ENCODE data around the gene ZP3. TPM values are rescaled to one million over a fixed set of nuclear protein-coding genes. Genes with fewer than 3 reads are reported as not detected.
"Not testable (repeated sequence)": the region's sequence is repeated elsewhere in the genome, so short reads cannot be mapped to it uniquely, and the experiment has no call there.

Gene ZP3
- total RNA-seq, 4 donors from 2014 or later, result 0.46 to 1.0 TPM; not detected in 2

DNA sequence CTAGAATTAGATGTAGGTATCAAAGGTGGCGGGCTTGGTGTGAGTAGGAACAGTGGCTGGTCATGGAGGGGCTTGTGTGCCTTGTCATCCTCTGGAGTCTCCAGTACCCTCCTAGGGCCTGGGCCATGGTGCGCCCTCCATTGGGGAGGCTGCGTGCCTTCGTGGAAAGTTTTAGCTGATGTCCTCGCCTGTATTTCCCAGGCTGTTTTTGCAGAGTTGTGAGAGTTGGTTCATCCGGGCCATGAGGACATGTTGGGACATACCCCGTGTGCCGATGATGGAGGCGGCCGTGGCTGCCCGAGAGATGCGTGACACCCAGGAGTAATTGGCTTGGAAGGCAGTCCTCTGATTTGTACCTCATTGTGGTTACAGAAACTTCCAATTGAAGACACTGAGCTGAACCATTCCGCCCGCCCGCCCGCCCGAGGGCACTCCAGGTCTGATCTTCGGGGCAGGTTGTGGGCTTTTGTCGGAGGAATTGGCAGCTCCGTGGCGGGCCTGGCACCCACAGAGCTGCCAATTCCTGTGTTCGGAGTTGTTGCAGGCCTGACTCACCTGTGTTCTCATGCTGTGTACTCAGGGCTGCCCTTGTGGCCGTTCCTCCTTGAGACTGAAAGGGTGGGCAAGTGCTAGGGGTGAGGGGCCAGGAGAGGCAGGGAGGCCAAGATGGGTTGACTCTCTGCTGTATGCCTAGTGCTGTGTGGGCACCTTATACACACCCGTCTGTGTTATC lies 52.2 kb downstream of the ZP3 start:
- 95% methylated on average over 6 of the region's 24 CpGs for WGBS
- H3K4me1 ChIP-seq; H3K27me3 ChIP-seq; H3K4me3 ChIP-seq; DNase-seq (ENCODE audit: extremely low spot score); H3K27ac ChIP-seq (replicated peaks in 1 of 4); intact Hi-C loops (cut with DNase I); H3K9me3 ChIP-seq: not testable (repeated sequence)
- H3K36me3 ChIP-seq, result peaks cover 0 to 24% (median 7%) of the 10 kb centered on the region in 4 donors

DNA sequence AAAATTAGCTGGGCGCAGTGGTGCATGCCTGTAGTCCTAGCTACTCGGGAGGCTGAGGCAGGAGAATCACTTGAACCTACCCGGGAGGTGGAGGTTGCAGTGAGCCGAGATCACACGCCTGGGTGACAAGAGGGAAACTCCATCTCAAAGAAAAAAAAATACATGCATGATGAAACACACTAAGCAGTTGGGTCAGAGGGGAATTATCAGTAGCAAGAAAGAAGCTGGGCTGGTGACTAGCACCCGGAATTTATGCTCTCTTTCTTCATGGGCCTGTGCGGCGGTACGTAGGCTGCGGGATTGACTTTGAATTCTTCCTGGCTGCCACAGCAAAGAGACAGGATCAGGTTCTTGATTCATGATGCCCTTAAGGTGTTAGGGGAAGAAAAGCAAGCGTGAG lies 54.9 kb downstream of the ZP3 start:
- H3K36me3 ChIP-seq, result peaks cover 8 to 42% (median 17%) of the 10 kb centered on the region in 4 donors
- DNase-seq (ENCODE audit: extremely low spot score); intact Hi-C loops (cut with DNase I); H3K27me3 ChIP-seq; H3K4me1 ChIP-seq; H3K4me3 ChIP-seq; H3K27ac ChIP-seq (replicated peaks in 1 of 4); H3K9me3 ChIP-seq: not testable (repeated sequence)
- 91% methylated on average over 6 of the region's 11 CpGs for WGBS

DNA sequence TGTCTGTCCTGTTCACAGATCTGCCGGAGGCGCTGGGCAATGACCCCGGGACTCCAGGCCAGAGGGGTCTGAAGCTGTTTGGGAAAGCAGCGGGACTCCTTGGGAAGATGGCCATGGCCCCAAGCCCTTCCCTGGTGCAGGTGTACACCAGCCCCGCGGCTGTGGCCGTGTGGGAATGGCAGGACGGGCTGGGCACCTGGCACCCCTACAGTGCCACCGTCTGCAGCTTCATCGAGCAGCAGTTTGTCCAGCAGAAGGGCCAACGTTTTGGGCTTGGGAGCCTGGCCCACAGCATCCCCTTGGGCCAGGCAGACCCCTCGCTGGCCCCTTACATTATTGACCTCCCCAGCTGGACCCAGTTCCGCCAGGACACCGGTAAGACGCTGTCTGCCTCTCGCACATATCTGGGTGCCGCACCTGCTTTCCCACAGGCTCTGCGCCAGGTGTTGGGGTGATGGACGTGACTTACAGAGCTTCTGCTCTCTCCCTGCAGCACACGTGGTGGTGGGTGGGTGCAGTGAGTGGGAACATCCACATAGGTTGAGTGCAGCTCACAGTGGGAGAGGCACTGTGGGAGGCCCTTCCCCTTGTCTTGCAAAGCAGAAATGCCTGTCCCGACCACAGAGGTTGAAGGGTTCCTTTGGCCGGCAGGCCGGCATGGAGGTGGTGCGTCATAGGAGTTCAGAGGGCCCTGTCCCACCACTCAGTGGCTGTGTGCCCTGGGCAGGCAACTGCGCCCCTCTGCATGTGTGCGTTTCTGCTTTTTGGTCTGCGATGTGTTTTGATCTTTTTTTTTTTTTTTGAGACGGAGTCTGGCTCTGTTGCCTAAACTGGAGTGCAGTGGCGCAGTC lies 55.9 kb downstream of the ZP3 start:
- peaks cover 8 to 42% (median 17%) of the 10 kb centered on the region in 4 donors for H3K36me3 ChIP-seq
- WGBS, result 80% methylated on average over 8 of the region's 29 CpGs
- intact Hi-C loops (cut with DNase I); H3K9me3 ChIP-seq; H3K4me1 ChIP-seq; H3K27me3 ChIP-seq; H3K4me3 ChIP-seq; DNase-seq (ENCODE audit: extremely low spot score); H3K27ac ChIP-seq (replicated peaks in 1 of 4): not testable (repeated sequence)

DNA sequence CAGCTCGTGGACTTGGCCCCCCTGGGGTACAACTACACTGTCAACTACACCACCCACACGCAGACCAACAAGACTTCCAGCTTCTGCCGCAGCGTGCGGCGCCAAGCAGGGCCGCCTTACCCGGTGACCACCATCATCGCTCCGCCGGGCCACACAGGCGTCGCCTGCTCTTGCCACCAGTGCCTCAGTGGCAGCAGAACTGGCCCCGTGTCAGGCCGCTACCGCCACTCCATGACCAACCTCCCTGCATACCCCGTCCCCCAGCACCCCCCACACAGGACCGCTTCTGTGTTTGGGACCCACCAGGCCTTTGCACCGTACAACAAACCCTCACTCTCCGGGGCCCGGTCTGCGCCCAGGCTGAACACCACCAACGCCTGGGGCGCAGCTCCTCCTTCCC lies 57.9 kb downstream of the ZP3 start:
- WGBS, result 96% methylated on average over 13 of the region's 24 CpGs
- peaks cover 8 to 42% (median 17%) of the 10 kb centered on the region in 4 donors for H3K36me3 ChIP-seq

DNA sequence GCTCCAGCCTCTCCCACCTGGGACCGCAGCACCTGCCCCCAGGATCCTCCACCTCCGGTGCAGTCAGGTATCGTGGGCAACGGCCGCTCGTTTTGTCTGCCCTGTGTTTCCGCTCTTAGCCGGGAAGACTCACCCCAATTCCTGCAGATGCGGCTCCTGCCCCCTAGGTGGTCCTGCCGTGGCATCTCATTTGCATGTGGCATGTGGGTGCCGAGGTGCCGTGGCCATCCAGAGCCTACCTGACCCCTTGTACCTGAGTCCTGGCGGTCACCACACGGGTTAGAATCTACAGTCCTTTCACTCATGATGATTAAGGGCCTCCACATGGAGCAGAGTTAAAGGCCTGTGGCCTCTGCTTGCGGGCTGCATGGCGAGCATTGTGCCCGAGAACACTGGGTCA lies 58.3 kb downstream of the ZP3 start:
- 94% methylated on average over 8 of the region's 17 CpGs for WGBS

More for the DNA sequence above, 57.9 kb downstream of the ZP3 start:
- H3K27ac ChIP-seq (replicated peaks in 1 of 4); intact Hi-C loops (cut with DNase I); H3K4me1 ChIP-seq; H3K27me3 ChIP-seq; H3K4me3 ChIP-seq; DNase-seq (ENCODE audit: extremely low spot score); H3K9me3 ChIP-seq: not testable (repeated sequence)

DNA sequence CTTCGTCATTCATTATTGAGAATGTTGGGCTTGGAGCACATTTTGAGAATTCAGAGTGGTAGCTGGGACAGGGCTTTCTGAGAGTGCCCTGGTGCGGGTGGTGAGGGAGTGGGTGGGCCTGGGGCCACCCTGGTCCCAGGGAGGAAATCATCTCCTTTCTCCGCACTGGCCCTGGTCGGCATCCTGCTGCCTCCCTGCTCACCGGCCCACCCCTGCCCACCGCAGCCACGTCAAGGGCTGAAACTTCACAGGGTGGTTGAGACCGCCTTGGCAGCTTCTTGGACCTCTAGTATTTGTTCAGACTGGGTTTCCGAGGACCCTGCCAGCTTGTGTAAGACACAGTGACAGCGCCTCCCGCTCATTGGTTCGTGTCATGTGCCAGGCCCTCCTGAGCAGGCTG lies 59.7 kb downstream of the ZP3 start:
- intact Hi-C loops (cut with DNase I); H3K4me1 ChIP-seq; H3K4me3 ChIP-seq; H3K9me3 ChIP-seq; DNase-seq (ENCODE audit: extremely low spot score); H3K27me3 ChIP-seq; H3K27ac ChIP-seq (replicated peaks in 1 of 4): not testable (repeated sequence)
- no CpG with 5 or more reads among the region's 12 CpGs for WGBS
- peaks cover 8 to 39% (median 17%) of the 10 kb centered on the region in 4 donors for H3K36me3 ChIP-seq

More for the DNA sequence above, 58.3 kb downstream of the ZP3 start:
- H3K4me3 ChIP-seq; H3K4me1 ChIP-seq; H3K9me3 ChIP-seq; DNase-seq (ENCODE audit: extremely low spot score); H3K27me3 ChIP-seq; intact Hi-C loops (cut with DNase I); H3K27ac ChIP-seq (replicated peaks in 1 of 4): not testable (repeated sequence)
- H3K36me3 ChIP-seq, result peaks cover 8 to 42% (median 17%) of the 10 kb centered on the region in 4 donors

DNA sequence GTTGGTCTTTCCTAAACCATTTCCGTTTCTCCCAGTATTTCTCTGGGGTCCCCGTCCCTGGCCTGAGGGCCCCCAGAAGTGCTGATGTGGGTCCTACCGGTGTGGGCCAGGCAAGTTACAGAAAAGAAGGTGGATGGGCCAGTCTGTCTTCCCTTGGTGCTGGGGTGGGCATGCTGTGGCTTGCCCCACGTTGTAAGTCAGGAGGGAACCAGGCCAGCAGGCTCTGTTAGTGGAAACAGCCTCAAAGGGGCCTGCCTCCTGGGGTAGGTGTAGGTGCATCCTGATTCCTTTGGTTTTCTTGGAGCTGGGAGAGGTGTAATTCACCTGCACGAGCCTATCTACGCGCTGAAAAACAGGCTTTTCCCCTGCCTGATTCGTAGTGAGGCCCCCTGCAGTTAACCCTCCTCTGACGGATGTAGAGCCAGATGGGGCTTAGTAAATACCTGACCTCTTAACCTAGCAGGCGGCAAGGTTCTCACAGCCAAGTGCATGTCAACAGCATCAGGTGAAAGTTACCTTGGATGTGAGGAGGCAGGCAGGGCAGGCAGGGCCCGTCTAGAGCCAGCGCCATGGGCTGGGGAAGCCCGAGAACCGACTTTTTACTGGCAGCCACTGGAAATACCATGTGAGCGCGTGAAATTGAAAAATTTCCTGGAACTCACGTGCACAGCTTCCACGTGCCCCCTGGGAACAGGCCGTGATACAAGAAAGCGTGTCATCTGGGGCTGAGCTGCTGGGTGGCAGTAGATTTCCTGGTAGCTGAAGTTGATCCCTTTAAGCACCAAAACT lies 61.3 kb downstream of the ZP3 start:
- H3K4me1 ChIP-seq; H3K4me3 ChIP-seq; H3K9me3 ChIP-seq; intact Hi-C loops (cut with DNase I); H3K27me3 ChIP-seq; H3K27ac ChIP-seq (replicated peaks in 1 of 4); DNase-seq (ENCODE audit: extremely low spot score): not testable (repeated sequence)
- no CpG with 5 or more reads among the region's 20 CpGs for WGBS
- H3K36me3 ChIP-seq, result peaks cover 8 to 28% (median 12%) of the 10 kb centered on the region in 4 donors

DNA sequence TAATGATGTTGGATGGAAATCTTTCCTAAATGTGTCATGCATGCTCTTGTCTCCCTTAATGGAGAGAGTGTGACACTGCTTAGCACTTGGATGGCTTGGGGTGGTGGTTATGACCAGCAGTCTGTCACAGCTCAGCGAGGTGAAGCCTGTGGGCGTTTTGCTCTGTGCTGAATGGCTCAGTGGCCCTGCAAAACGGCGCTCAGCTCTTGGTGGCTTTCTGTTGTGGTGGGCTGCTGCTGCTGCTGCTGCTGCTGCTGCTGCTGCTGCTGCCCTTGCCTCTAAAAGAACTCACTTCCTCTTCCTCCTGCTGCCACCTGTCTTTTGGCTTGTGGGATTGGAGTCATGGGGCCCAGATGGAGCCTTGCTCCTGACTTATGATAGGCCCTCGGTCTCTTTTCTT lies 61.9 kb downstream of the ZP3 start:
- H3K4me3 ChIP-seq; H3K9me3 ChIP-seq; intact Hi-C loops (cut with DNase I); H3K4me1 ChIP-seq; H3K27ac ChIP-seq (replicated peaks in 1 of 4); DNase-seq (ENCODE audit: extremely low spot score); H3K27me3 ChIP-seq: not testable (repeated sequence)
- WGBS, result no CpG with 5 or more reads among the region's 5 CpGs
- peaks cover 8 to 22% (median 12%) of the 10 kb centered on the region in 4 donors for H3K36me3 ChIP-seq

DNA sequence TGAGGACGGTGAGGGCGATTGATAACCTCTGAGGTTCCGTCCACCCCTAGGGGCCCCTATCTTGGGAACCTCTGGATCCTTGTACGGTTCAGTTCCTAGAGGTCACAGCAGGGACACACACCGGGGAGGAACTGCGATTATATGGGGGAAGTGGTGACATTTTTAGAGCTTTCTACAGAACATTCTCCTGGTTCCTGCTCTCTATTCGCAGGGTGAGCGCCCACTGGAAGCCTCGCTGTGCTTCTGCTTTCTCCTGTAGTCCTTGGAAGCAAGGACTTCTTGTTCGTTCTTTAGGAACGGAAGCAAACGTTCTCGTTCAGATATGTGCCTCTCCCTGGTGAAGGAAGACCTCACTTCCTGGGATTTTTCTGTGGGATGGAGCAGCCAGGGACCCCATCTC lies 63.2 kb downstream of the ZP3 start:
- H3K9me3 ChIP-seq; H3K27me3 ChIP-seq; DNase-seq (ENCODE audit: extremely low spot score); H3K27ac ChIP-seq (replicated peaks in 1 of 4); intact Hi-C loops (cut with DNase I); H3K4me3 ChIP-seq; H3K4me1 ChIP-seq: not testable (repeated sequence)
- peaks cover 3 to 15% (median 5%) of the 10 kb centered on the region in 4 donors for H3K36me3 ChIP-seq
- no CpG with 5 or more reads among the region's 13 CpGs for WGBS

Other genes with a start within 250 kb of the ZP3 start
- gene SRRM3, start 223.1 kb upstream of the ZP3 start, total RNA-seq, result 1 to 10 TPM; 2.1 to 4.9 (median 2.7) TPM
- gene HSPB1, start 122.3 kb upstream of the ZP3 start, total RNA-seq, result 1,000 to 10,000 TPM in 3 of 4 donors, 100 to 1,000 TPM in 1; 927 to 2,513 (median 1,694) TPM
- gene YWHAG, start 66.0 kb upstream of the ZP3 start, total RNA-seq, result 10 to 100 TPM; 55.7 to 91.6 (median 73.7) TPM
- under 1 TPM in 3 of 4 donors, not detected in 1; 0.39 to 0.66 (median 0.46) TPM for gene SSC4D, start 15.3 kb upstream of the ZP3 start, total RNA-seq
- 10 to 100 TPM; 18.1 to 35.2 (median 25.3) TPM for gene DTX2, start 36.8 kb downstream of the ZP3 start, total RNA-seq
- under 1 TPM in 2 of 4 donors, not detected in 2; 0.75 to 0.84 TPM for gene UPK3B, start 85.6 kb downstream of the ZP3 start, total RNA-seq
- gene SPDYE16, start 118.3 kb downstream of the ZP3 start, total RNA-seq, result under 1 TPM in 1 of 4 donors, not detected in 3; 0.19 TPM
- 10 to 100 TPM in 2 of 4 donors, 1 to 10 TPM in 2; 4.9 to 16.4 (median 9.3) TPM for gene POMZP3, start 202.3 kb downstream of the ZP3 start, total RNA-seq